ENCODE data around the gene GADL1. TPM values are rescaled to one million over a fixed set of nuclear protein-coding genes. Genes with fewer than 3 reads are reported as not detected.

Gene GADL1
- polyA plus RNA-seq, 2 of the 4 experiments (the other 2 are of a cell fraction): not detected

DNA sequence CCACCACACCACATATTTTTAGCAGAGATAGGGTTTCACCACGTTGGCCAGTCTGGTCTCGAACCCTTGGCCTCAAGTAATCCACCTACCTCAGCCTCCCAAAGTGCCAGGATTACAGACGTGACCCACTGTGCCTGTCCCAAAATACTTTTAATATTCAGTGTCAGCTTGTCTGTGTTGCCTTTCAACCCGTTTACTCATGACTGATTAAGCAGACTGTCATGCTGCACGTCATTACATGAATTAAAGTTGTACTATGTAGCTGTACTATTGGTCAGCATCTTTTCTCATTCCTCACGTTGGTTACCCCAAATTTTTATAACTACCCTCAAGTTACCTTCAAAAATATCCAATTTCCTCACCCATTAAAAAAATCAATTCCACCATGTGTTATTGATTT is 48.7 kb upstream of the GADL1 start:
- no peak for DNase-seq (ENCODE audit: low read depth in 1 of 2, low spot score in 1 of 2)
- H3K4me1 ChIP-seq: no peaks in the 10 kb centered on the region
- no peak overlapping the region for H3K4me2 ChIP-seq
- H3K9me3 ChIP-seq: no peaks in the 10 kb centered on the region
- POLR2A ChIA-PET: no interaction called here
- no peak for ATAC-seq
- H3K4me3 ChIP-seq: no peak overlapping the region
- WGBS (ENCODE audit: missing lambda C conversion rate): 14% methylated on average over 6 of the region's 6 CpGs
- CTCF ChIA-PET: no interaction called here
- no peak for TF ChIP-seq PHF8 (IDR thresholded peaks at IDR 0.05; ENCODE audit: borderline replicate concordance, low read depth)
- TF ChIP-seq CBX2 (IDR thresholded peaks at IDR 0.05; ENCODE audit: borderline replicate concordance, low read depth): no peak
- no peak for TF ChIP-seq NFE2L2 (conservative IDR thresholded peaks at IDR 0.05; ENCODE audit: low read length)
- no peak for TF ChIP-seq CEBPB (IDR thresholded peaks at IDR 0.05)
- H3K27ac ChIP-seq: no peak overlapping the region
- no peak for FAIRE-seq

DNA sequence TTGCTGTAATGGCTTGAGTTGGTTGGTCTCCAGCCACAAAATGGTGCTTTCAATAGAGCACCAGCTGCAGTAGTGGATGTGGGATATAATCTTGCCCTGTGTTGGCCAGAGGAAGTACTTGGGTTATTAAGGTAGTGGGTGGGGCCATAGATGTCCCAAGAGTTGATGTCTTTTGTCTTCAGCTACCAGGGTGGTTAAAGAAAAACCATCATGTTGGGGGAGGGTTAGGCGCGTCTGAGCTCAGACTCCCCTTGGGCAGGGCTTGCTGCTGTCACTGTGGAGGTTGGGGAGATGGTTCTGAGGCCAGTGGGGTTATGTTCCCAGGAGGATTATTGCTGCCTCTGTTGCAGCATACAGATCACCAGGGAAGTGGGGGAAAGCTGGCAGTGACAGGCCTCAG is 46.9 kb upstream of the GADL1 start:
- WGBS (ENCODE audit: missing lambda C conversion rate): 68% methylated on average over 2 of the region's 2 CpGs
- Histone ChIP-seq H3K4me2 (no peak overlapping the region), H3K4me3 (no peak overlapping the region), H3K9me3 (no peaks in the 10 kb centered on the region), H3K4me1 (no peaks in the 10 kb centered on the region), H3K27ac (no peak overlapping the region)
- no peak for DNase-seq (ENCODE audit: low read depth in 1 of 2, low spot score in 1 of 2)
- ChIA-PET CTCF (interaction anchor here (0.9 kb wide), 1 partner anchor 13 kb away, joined by 3 read pairs; no protein-coding TSS in a partner anchor), POLR2A (no interaction called here)
- FAIRE-seq: no peak
- no peak for ATAC-seq
- no peak for TF ChIP-seq FOXS1 (CRISPR knock-in tag; IDR thresholded peaks at IDR 0.05)
- no peak for TF ChIP-seq HES2 (IDR thresholded peaks at IDR 0.05)
- no peak for TF ChIP-seq POLR2AphosphoS2 (conservative IDR thresholded peaks at IDR 0.05; ENCODE audit: low read length)
- no peak for TF ChIP-seq SREBF2 (IDR thresholded peaks at IDR 0.05)
- TF ChIP-seq, protein P1, sequence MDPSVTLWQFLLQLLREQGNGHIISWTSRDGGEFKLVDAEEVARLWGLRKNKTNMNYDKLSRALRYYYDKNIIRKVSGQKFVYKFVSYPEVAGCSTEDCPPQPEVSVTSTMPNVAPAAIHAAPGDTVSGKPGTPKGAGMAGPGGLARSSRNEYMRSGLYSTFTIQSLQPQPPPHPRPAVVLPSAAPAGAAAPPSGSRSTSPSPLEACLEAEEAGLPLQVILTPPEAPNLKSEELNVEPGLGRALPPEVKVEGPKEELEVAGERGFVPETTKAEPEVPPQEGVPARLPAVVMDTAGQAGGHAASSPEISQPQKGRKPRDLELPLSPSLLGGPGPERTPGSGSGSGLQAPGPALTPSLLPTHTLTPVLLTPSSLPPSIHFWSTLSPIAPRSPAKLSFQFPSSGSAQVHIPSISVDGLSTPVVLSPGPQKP (IDR thresholded peaks at IDR 0.05; ENCODE audit: low read depth, low read length): no peak
- TF ChIP-seq FOSL2 (IDR thresholded peaks at IDR 0.05): no peak
- TF ChIP-seq FOSL2 (CRISPR knock-in tag; IDR thresholded peaks at IDR 0.05): no peak

GRCh38 chr3:30940740-30941139 is 46.3 kb upstream of the GADL1 start:
- POLR2A ChIA-PET: no interaction called here
- FAIRE-seq (no peak), DNase-seq (ENCODE audit: low read depth in 1 of 2, low spot score in 1 of 2) (no peak), ATAC-seq (no peak)
- no peak overlapping the region for H3K4me2 ChIP-seq
- CTCF ChIA-PET: no interaction called here
- H3K4me3 ChIP-seq: no peak overlapping the region
- H3K27ac ChIP-seq: no peak overlapping the region
- WGBS (ENCODE audit: missing lambda C conversion rate): 21% methylated on average over 2 of the region's 2 CpGs
- no peaks in the 10 kb centered on the region for H3K4me1 ChIP-seq
- TF ChIP-seq HDAC2 (IDR thresholded peaks at IDR 0.05): no peak
- TF ChIP-seq MAX (IDR thresholded peaks at IDR 0.05): no peak
- TF ChIP-seq, protein P2, sequence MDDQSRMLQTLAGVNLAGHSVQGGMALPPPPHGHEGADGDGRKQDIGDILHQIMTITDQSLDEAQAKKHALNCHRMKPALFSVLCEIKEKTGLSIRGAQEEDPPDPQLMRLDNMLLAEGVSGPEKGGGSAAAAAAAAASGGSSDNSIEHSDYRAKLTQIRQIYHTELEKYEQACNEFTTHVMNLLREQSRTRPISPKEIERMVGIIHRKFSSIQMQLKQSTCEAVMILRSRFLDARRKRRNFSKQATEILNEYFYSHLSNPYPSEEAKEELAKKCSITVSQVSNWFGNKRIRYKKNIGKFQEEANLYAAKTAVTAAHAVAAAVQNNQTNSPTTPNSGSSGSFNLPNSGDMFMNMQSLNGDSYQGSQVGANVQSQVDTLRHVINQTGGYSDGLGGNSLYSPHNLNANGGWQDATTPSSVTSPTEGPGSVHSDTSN (IDR thresholded peaks at IDR 0.05): no peak
- TF ChIP-seq RCOR1 (IDR thresholded peaks at IDR 0.05; ENCODE audit: low read depth, low read length): no peak
- TF ChIP-seq EHF (CRISPR knock-in tag; IDR thresholded peaks at IDR 0.05): no peak
- no peak for TF ChIP-seq MYC (IDR thresholded peaks at IDR 0.05; ENCODE audit: borderline replicate concordance, low read length)
- H3K9me3 ChIP-seq: no peaks in the 10 kb centered on the region

- H3K4me2 ChIP-seq: peak overlapping the region; percentile 40
- ATAC-seq (peak; percentile 77 to 79; a peak in 5 of 6 replicates), DNase-seq (ENCODE audit: low read depth in 1 of 2, low spot score in 1 of 2) (peak; percentile 14 to 55), FAIRE-seq (no peak)
- POLR2A ChIA-PET: interaction anchor here (0.6 kb wide), 1 partner anchor 599 kb away, joined by 3 read pairs; the partner anchor contains the start of gene STT3B
- WGBS (ENCODE audit: missing lambda C conversion rate): 30% methylated on average over 6 of the region's 6 CpGs
- H3K9me3 ChIP-seq: no peaks in the 10 kb centered on the region
- TF ChIP-seq MAX (IDR thresholded peaks at IDR 0.05) (no peak), RAD21 (conservative IDR thresholded peaks at IDR 0.05 in 1 of 2, IDR thresholded peaks at IDR 0.05 in 1 of 2) (peak; percentile 56 to 57), HDAC2 (IDR thresholded peaks at IDR 0.05) (no peak), ATOH8 (CRISPR knock-in tag; IDR thresholded peaks at IDR 0.05; ENCODE audit: low read depth) (no peak), SMC3 (IDR thresholded peaks at IDR 0.05) (peak; percentile 35; the same call in 1 of the 3 replicates), CTCF (IDR thresholded peaks at IDR 0.05) (peak; percentile 34), FOSB (CRISPR knock-in tag; IDR thresholded peaks at IDR 0.05) (no peak)
- no peaks in the 10 kb centered on the region for H3K4me1 ChIP-seq
- no peak overlapping the region for H3K27ac ChIP-seq
- no peak overlapping the region for H3K4me3 ChIP-seq
- CTCF ChIA-PET: interaction anchor here (0.8 to 2.4 kb wide), 14 partner anchors 11 to 699 kb away, joined by 3 to 8 read pairs (median 3); no protein-coding TSS in a partner anchor
Measured at GRCh38 chr3:30934208-30934550, 39.7 kb upstream of the GADL1 start.

Data from A549 (cell line).